HG03280 (cell line): ENCODE data around the gene SRRM2.

Experiments used
- ATAC-seq: cut with Tn5 transposase; IDR thresholded peaks from one replicate; pipeline ENCODE4 v1.9.1; 2021; ENCODE audit warnings: mild to moderate bottlenecking, moderate library complexity; ENCODE audit not compliant: unreplicated experiment

Gene SRRM2

GRCh38 chr16:2761472-2761871 is 9.0 kb downstream of the SRRM2 start:
- no peak for ATAC-seq

GRCh38 chr16:2761886-2762583 is 9.6 kb downstream of the SRRM2 start:
- ATAC-seq = no peak

- no peak for ATAC-seq
These were observed 10.3 kb downstream of the SRRM2 start for GRCh38 chr16:2762711-2763110.

DNA sequence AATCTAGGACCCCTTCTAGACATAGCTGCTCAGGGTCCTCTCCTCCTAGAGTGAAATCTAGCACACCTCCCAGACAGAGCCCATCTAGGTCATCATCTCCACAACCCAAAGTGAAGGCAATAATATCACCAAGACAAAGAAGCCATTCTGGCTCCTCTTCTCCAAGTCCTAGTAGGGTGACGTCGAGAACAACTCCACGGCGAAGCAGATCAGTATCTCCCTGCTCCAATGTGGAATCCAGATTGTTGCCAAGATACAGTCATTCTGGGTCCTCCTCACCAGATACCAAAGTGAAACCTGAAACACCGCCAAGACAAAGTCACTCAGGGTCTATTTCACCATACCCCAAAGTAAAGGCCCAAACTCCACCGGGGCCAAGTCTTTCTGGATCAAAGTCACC is 10.7 kb downstream of the SRRM2 start:
- no peak for ATAC-seq

DNA sequence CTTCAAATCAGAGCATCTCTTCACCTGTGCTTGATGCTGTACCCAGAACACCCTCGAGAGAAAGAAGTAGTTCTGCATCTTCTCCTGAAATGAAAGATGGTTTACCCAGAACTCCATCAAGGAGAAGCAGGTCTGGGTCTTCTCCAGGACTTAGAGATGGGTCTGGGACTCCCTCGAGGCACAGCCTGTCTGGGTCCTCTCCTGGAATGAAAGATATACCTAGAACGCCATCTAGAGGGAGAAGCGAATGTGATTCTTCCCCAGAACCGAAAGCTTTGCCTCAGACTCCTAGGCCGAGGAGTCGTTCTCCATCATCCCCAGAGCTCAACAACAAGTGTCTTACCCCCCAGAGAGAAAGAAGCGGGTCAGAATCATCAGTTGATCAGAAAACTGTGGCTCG is 12.3 kb downstream of the SRRM2 start:
- ATAC-seq = no peak

GRCh38 chr16:2765462-2766404 is 13.3 kb downstream of the SRRM2 start:
- no peak for ATAC-seq

DNA sequence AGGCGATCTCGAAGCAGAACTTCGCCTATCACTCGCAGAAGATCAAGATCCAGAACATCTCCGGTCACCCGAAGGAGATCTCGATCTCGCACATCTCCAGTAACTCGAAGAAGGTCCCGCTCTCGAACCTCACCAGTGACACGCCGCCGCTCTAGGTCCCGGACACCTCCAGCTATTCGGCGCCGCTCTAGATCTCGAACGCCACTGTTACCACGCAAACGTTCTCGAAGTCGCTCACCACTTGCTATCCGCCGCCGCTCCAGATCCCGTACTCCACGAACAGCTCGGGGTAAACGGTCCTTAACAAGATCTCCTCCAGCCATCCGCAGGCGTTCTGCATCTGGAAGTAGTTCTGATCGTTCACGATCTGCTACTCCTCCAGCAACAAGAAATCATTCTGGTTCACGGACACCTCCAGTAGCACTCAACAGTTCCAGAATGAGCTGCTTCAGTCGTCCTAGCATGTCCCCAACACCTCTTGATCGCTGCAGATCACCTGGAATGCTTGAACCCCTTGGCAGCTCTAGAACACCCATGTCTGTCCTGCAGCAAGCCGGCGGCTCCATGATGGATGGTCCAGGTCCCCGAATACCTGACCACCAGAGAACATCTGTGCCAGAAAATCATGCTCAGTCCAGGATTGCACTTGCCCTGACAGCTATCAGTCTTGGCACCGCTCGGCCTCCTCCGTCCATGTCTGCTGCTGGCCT is 14.1 kb downstream of the SRRM2 start:
- ATAC-seq = no peak

- no peak for ATAC-seq
These were observed 14.8 kb downstream of the SRRM2 start for GRCh38 chr16:2767140-2767731.

GRCh38 chr16:2767891-2768290 is 15.5 kb downstream of the SRRM2 start:
- no peak for ATAC-seq

DNA sequence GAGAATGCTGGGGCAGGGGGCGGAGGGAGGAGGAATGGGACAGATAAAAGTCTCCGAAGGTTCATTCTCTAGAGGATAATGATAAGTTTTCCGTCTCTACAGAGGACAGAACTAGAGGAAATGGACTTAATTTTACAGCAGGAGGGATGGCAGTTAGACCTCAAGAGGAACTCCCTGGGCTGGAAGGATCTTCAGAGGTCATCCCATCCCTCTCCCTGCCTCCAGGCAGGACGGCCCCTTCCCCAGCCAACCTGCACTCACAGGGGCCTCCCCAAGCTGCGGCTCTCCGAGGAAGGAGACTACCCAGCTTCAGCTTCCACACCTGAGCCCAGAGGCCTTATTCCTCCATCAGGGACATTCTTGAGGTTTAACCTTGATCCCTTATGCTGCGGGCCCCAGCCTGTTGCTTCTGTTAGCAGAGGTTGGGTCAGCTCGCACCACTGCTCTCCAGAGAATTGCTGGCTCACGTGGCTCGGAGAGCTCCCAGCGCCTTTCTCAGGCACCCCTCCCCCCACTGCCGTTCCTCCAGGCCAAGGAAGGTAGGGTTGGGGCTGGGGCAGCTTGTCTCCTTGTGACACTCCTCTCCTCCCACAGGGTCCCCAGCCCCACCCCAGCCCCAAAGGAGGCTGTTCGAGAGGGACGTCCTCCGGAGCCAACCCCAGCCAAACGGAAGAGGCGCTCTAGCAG is 16.1 kb downstream of the SRRM2 start:
- no peak for ATAC-seq

- no peak for ATAC-seq
These were observed 16.7 kb downstream of the SRRM2 start for GRCh38 chr16:2769100-2769529.

- ATAC-seq = no peak
These were observed 17.2 kb downstream of the SRRM2 start for GRCh38 chr16:2769675-2770056.

GRCh38 chr16:2770057-2770951 is 17.9 kb downstream of the SRRM2 start:
- ATAC-seq = no peak

DNA sequence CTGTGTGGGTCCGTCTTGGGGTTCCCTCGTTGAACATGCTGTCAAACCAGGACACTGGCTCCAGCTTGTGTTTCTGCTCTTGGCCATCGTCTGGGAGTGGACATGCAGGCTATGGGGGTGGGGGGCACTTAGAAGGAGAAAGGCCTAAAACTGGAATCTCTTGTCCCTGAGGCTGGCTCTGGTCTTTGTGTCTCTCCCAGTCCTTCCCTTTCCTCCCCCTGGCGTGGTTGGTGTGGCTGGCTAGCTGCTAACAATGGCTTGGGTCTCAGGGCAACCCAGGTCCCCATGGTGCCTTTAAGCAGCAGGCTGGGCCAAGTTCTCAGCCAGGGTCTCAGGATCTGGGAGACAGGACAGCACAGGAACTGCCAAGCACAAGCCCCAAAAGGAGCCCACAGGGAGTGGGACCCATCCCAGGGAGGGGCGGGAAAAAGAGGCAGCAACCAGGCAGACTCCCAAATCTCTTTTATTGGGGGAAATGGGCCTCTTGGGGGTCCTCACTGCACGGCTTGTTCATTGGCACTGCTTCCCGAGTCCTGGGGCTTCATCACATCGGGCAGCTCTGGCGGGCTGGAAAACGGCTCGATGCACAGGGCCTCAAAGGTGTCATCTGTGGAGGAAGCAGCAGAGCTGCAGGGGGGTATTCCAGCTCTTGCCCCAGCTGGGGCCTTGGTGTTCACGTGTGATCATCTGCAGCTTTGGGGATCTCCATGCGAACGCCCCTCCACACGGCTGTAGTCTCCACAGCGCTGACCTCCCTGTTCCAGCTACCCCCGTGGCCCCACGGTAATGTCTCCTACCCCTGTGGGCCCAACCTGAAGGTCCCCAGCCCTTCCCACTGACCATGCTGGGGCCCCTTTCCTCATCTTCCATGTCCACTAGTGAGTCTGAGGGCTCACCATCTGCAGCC is 19.3 kb downstream of the SRRM2 start:
- ATAC-seq = no peak

GRCh38 chr16:2773188-2773968 is 20.9 kb downstream of the SRRM2 start:
- ATAC-seq = no peak

DNA sequence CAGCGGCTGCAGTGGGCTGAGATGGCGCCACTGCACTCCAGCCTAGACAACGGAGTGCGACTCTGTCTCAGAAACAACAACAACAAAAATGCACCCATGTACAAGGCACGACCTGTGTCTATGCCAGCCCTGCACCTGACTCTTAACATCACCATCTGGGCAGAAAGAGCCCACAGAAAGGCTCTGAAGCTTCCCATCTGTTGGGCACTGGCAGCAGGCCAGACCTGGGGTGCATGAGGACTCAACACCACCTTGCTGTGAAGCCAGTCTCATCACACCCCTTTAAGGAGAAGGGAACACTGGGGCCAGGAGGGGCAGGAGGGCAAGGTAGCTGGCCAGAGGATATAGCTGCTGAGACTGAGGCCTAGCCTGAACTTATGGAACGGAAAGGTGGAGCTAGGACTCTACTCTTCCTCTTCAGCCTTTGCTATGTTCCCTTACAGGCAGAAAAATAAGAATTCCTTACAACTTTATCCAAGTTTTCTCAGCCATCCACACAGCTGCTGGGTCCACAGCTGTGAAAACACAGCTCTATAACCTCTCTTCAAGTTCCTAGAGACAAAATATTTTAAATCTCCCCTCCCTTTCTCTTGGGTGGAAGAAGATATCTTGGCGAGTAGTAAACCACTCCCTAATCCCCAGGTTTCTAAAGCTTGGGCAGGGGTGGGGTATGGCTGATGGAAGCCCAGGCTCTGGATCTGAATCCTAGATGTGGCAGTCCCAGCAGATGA is 21.9 kb downstream of the SRRM2 start:
- no peak for ATAC-seq

- no peak for ATAC-seq
These were observed 22.8 kb downstream of the SRRM2 start for GRCh38 chr16:2775131-2775716.
